ENCODE results near the gene CEP131.
"Not testable (repeated sequence)": the region's sequence is repeated elsewhere in the genome, so short reads cannot be mapped to it uniquely, and the experiment has no call there.

CEP131 gene

DNA sequence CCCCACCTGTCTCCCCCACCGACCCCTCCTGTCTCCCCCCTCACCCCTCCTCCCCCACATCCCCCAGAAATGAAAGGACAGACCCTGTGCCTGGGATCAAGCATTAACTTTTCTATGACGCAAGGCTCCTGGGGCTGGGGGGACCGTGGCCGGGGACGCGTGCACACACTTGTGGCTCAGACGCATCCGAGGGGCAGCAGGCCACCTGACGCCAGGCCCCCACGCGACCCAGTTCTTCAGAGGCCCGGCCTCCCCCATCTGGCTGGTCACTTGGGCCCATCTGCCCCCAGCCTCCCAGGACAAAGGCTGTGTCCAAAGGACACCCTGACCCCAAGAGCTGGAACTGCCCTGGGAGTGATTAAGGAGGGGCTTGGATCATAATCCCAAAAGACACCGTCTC is 71.5 kb downstream of the CEP131 start:
- DNase-seq (ENCODE audit: low spot score) = no peak

DNA sequence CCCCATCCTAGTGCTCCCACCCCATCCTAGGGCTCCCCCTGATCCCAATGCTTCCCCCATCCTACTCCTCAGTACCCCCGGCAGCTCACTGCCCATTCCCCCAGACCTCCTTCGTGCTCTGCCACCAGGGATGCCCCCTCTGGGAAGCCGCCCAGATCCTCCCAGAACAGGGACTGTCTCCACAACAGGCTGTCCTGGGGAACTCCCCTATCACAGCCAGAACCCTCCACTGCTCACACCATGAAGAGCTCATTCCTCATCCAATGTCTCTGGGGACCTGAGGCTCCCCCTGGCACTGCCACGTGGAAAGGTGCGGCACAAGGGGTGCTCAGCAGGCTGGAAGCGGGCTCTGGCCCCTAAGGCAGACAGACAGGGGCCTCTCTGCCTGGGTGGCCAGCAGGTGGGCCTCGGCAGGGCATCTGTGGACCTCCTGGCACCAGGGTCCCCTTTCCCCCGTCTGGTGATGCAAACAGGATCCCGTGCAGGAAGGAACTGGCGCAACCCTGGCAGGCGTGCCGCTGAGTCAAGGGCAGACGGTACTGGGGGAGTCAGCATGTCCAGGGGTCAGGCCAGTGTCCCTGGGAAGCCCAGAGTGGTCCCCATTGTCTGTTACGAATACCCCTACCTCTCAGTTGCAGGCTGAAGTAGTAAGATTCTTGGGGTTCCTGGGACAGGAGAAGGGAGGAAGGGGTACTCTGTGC is 72.2 kb downstream of the CEP131 start:
- DNase-seq (ENCODE audit: low spot score) = no peak

GRCh38 chr17:81148986-81149533 is 73.7 kb downstream of the CEP131 start:
- DNase-seq (ENCODE audit: low spot score) = no peak

DNA sequence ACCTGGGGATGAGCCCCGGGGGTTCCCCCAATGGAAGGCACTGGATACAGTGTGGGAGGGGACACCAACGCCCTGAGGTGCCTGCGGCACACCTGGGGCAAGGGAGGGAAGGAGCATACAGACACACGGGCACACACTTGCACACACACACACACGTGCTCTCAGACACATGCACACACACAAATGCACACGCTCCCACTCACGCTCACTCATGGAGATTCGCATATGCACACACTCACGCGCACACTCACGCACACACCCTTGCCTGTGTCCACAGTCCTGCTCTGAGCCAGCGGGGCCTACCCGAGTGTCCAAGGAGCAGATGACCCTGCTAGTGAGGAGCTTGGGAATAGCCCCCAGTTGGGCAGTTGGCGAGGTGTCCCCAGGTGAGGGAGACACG is 74.2 kb downstream of the CEP131 start:
- DNase-seq (ENCODE audit: low spot score) = no peak

DNA sequence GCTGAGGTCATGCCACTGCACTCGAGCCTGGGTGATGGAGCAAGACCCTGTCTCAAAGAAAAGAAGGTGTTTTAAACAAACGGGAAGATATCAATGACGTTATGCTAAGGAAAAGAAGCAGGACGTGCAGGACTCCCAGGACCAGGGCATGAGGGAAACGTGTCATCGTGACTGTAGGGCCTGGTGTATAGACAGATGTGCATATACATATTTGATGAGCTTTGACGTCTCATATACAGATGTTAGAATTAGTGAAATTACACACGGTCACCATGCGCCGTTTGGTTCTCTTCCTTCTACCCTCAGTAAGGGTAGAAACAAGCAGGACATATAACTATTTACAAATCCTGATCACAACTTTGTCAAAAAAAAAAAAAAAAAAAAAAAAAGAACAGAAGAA is 75.1 kb downstream of the CEP131 start:
- no peak for DNase-seq (ENCODE audit: low spot score)

DNA sequence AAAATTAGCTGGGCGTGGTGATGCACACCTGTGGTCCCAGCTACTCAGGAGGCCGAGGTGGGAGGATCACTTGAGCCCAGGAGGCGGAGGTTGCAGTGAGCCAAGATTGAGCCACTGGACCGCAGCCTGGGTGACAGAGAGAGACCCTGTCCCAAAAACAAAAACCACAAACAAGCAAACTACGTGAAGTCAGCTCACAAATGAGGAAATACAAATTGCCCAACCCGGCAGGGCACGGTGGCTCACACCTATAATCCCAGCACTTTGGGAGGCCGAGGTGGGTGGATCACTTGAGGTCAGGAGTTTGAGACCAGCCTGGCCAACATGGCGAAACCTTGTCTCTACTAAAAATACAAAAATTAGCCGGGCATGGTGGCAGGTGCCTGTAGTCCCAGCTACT is 76.6 kb downstream of the CEP131 start:
- not testable (repeated sequence) for DNase-seq (ENCODE audit: low spot score)

- no peak for DNase-seq (ENCODE audit: low spot score)
These were observed 78.4 kb downstream of the CEP131 start for GRCh38 chr17:81144423-81144781.

DNA sequence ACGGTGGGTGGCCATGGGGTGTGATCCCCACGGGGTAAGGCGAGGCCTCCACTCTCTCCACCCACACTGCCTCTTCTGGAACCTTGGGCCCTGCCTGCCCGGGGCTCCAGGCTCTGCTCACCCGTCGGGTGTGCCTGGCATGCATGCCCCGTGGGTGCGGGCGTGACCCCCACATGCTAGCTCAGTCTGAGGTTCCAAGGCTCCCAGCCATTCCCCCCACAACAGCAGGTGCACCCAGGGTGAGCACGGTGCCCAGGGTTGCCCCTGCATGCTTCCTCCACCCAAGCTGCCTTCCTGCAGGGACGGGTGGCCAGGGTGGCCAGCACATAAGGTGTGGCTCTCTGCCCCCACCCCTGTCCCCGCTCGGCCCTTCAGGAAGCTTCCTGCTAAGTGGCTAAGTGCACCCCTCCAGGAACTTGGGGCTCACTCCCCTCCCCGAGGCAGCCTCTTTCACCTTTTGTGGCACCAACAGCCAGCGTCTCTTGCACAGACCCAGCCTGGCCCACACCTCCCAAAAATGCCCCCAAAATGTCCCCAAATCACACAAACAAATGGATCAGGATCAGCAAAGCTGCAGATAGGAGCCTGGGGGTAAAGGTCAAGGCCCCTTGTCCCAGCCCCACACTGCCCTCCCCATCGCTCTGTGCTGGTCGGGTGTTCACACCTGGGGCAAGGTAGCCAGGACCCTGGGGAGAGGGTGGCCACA is 78.9 kb downstream of the CEP131 start:
- no peak for DNase-seq (ENCODE audit: low spot score)

GRCh38 chr17:81143200-81143527 is 79.6 kb downstream of the CEP131 start:
- no peak for DNase-seq (ENCODE audit: low spot score)

DNA sequence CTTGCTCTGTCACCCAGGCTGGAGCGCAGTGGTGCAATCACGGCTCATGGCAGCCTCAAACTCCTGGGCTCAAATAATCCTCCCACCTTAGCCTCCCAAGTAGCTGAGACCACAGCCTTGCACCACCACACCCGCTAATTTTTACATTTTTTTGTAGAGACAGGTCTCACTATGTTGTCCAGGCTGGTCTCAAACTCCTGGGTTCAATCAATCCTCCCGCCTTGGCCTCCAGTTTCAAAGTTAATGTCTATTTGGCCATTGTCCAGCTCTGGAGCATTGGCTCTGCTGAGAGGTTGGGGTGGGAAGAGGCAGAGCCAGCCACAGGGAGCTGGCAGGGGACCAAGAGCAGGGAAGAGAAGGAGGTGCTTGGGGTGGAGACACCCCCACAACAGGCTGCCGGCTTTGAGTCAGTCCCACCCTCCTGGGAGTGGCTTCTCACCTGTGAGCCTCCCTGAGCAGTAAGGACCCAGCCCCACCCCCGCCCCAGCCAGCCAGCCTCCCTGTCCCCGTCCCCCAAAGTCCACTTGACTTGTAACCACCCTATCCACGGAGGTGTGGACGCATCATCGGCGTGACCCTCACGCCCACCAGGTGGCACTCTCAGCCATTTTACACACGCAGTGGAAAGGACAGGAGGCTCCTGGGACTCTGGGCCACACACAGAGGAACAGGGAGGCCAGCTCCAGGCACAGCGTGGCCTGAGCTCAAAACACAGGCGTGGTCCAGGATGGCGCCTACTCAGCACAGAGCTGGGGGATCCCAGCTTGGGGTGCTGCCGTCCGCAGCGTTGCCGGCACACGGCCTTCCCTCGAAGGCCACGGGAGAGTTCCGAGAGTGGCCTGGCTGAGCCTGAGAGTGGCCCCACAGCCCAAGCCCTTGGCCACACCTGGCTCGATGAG is 80.2 kb downstream of the CEP131 start:
- peak; percentile 93 for DNase-seq (ENCODE audit: low spot score)

- DNase-seq (ENCODE audit: low spot score) = no peak
These were observed 82.1 kb downstream of the CEP131 start for GRCh38 chr17:81140695-81141094.

GRCh38 chr17:81140018-81140417 is 82.7 kb downstream of the CEP131 start:
- DNase-seq (ENCODE audit: low spot score) = no peak
